Ishikawa (cell line): ENCODE measurements around the gene PCDH9.

Experiments used
- CEBPB ChIP-seq: IDR thresholded peaks from 2 replicates; pipeline ENCODE4 v1.6.1; 2012
- CREB1 ChIP-seq: IDR thresholded peaks from 2 replicates; pipeline ENCODE4 v1.6.1; 2012; ENCODE audit warnings: low read depth
- EP300 ChIP-seq: IDR thresholded peaks from 2 replicates; pipeline ENCODE4 v1.6.1; 2012; ENCODE audit warnings: borderline replicate concordance
- FOXM1 ChIP-seq: IDR thresholded peaks from 2 replicates; pipeline ENCODE4 v1.6.1; 2012; ENCODE audit warnings: low read depth, borderline replicate concordance
- NFIC ChIP-seq: IDR thresholded peaks from 2 replicates; pipeline ENCODE4 v1.6.1; 2012
- RAD21 ChIP-seq: IDR thresholded peaks from 2 replicates; pipeline ENCODE4 v1.6.1; 2012; ENCODE audit warnings: low read depth
- TAF1 ChIP-seq: IDR thresholded peaks from 2 replicates; pipeline ENCODE4 v1.6.1; 2012; ENCODE audit warnings: low read depth, mild to moderate bottlenecking
- TCF12 ChIP-seq: IDR thresholded peaks from 2 replicates; pipeline ENCODE4 v1.6.1; 2012; ENCODE audit warnings: low read depth
- TEAD4 ChIP-seq: IDR thresholded peaks from 2 replicates; pipeline ENCODE4 v1.6.1; 2012
- YY1 ChIP-seq: IDR thresholded peaks from 2 replicates; pipeline ENCODE4 v1.6.1; 2012; ENCODE audit warnings: low read depth
- ZBTB7A ChIP-seq: IDR thresholded peaks from 2 replicates; pipeline ENCODE4 v1.6.1; 2012; ENCODE audit warnings: low read depth
- TF ChIP-seq, protein P1 (sequence below): IDR thresholded peaks from 2 replicates; pipeline ENCODE4 v1.6.1; 2012
- TF ChIP-seq, protein P2 (sequence below): IDR thresholded peaks from 2 replicates; pipeline ENCODE4 v1.6.1; 2012
- TF ChIP-seq, protein P3 (sequence below): IDR thresholded peaks from 2 replicates; pipeline ENCODE4 v1.6.1; 2012; ENCODE audit warnings: low read depth, mild to moderate bottlenecking

DNA sequence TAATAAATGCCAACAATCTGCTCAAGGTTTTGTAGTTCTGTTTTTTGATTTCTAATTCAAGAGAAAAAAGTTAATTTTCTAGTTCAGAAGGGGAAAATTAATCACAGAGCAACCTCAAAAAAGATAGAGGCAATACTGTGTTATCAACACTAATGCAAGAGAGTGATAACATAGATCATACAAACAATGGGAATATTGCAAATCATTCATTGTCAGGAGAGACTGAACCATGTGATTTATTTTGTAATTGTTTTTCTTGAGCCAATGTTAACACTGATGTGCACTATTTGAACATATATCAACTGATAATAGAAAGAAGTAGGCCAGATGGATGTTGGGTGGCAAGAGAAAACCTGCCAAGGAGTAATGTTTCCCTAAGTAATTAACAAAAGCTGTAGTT, 19.9 kb downstream of the PCDH9 start:
- TF ChIP-seq RAD21 (no peak), EP300 (no peak), YY1 (no peak), TAF1 (no peak), TEAD4 (no peak), CEBPB (no peak), TCF12 (no peak), NFIC (no peak), ZBTB7A (no peak), FOXM1 (no peak), CREB1 (no peak)
- TF ChIP-seq, protein P1, sequence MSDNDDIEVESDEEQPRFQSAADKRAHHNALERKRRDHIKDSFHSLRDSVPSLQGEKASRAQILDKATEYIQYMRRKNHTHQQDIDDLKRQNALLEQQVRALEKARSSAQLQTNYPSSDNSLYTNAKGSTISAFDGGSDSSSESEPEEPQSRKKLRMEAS: no peak
- TF ChIP-seq, protein P2, sequence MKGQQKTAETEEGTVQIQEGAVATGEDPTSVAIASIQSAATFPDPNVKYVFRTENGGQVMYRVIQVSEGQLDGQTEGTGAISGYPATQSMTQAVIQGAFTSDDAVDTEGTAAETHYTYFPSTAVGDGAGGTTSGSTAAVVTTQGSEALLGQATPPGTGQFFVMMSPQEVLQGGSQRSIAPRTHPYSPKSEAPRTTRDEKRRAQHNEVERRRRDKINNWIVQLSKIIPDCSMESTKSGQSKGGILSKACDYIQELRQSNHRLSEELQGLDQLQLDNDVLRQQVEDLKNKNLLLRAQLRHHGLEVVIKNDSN: no peak
- TF ChIP-seq, protein P3, sequence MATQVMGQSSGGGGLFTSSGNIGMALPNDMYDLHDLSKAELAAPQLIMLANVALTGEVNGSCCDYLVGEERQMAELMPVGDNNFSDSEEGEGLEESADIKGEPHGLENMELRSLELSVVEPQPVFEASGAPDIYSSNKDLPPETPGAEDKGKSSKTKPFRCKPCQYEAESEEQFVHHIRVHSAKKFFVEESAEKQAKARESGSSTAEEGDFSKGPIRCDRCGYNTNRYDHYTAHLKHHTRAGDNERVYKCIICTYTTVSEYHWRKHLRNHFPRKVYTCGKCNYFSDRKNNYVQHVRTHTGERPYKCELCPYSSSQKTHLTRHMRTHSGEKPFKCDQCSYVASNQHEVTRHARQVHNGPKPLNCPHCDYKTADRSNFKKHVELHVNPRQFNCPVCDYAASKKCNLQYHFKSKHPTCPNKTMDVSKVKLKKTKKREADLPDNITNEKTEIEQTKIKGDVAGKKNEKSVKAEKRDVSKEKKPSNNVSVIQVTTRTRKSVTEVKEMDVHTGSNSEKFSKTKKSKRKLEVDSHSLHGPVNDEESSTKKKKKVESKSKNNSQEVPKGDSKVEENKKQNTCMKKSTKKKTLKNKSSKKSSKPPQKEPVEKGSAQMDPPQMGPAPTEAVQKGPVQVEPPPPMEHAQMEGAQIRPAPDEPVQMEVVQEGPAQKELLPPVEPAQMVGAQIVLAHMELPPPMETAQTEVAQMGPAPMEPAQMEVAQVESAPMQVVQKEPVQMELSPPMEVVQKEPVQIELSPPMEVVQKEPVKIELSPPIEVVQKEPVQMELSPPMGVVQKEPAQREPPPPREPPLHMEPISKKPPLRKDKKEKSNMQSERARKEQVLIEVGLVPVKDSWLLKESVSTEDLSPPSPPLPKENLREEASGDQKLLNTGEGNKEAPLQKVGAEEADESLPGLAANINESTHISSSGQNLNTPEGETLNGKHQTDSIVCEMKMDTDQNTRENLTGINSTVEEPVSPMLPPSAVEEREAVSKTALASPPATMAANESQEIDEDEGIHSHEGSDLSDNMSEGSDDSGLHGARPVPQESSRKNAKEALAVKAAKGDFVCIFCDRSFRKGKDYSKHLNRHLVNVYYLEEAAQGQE: no peak
